NCI-H2107 (cell line): ENCODE results near the gene LRP4.
A peak's percentile ranks its signal among the peaks of the same experiment; 100 is the strongest.

Source experiments
- DNase-seq: peaks from one replicate; lab custom pipeline; 2025; lab: John Stamatoyannopoulos, UW

LRP4 gene

DNA sequence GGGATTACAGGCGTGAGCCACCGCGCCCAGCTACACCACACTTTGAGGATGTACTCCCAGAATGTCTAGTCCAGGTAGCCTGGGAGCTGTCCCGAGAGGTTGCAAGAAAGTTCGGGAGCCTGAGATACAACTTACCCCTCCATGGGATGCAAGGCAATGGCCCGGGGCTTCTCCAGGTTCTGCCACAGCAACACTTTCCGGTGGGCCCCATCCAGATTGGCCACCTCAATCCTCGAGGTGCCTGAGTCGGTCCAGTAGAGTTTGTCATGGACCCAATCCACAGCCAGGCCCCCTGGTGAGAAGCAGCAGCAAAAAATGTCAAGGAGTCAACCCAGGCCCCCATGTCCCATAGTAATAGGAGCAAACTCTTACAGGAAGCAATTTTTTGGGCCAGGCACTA is 25.5 kb downstream of the LRP4 start:
- DNase-seq, result no peak

DNA sequence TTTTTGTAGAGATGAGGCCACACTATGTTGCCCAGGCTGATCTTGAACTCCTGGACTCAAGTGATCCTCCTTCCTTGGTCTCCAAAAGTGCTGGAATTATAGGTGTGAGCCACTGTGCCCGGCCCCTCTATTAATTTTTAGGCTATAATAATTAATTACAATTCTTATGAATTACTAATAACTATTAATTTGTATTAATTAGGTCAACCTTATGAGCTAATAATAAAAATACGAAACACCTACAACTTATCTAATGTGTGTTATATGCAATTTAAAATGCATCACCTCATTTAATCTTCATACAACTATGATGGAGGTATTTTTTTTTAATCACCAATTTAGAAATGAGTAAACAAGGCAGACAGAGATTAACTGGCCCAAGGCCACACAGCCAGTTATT is 26.2 kb downstream of the LRP4 start:
- no peak for DNase-seq

DNA sequence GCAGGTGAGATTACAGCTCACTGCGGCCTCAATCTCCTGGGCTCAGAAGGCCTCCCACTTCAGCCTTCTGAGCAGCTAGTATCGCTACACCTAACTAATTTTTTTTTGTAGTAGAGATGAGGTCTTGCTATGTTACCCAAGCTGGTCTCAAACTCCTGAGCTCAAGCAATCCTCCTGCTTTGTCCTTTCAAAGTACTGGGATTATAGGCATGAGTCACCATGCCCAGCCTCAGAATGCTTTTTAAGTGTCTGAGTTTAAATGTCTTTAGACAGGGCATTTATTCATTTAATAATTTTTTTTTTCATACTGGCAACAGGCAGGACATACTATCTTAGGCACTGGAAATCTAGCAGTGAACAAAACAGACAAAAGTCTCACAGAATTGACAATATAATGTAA is 27.7 kb downstream of the LRP4 start:
- DNase-seq, result no peak

DNA sequence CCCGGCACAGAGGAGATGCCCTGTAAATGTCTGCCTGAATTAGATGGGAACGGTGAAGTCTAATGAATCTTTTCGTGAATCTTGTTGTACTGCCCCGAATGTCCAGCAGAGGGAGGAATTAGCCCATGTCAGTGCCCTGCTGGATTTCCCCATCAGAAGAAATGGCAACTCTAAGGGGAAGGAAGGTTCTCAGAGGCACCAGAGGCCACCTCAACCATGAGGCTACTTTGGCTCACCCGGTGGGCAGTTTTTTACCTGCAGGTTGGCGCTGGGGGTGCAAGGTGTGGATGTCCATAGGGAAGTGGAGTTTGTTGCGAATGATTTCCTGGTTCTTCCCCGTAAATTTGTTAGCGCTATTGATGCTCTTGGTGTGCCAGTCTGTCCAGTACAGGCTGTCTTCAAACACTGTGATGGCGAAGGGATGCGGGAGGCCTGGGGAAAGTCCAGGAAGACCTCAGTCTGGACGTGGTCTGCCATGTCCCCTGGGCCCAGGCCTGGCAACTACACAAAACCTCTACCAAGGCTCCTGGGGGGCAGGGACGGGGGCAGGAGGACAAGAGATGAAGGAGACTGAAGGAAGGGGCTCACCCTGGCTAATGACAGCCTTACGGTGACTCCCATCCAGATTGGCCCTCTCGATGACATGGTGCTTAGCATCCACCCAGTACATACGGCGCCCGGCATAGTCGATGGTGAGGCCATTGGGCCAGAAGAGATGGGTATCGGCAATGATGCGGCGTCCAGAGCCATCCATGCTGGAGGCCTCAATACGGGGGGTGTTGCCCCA is 28.5 kb downstream of the LRP4 start:
- peak; percentile 74 for DNase-seq

DNA sequence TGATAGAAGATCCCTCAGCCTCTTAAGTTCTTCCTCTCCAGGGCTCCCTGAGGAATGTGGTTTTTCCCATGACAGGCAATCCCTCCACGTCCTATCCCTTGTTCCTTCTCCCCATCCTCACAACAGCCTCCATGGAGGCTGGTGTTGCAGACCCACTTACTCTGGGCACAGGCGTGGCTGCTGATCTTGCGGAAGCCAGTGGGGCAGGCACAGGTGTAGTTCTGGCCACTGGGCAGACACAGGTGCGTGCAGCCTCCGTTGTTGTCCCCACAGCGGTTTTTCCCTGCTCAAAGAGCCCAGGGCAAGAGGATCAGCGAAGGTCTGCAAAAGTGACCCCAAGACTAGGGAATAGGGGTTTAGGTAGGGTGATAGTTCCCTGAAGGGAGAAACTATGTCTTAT is 29.1 kb downstream of the LRP4 start:
- DNase-seq, result no peak

DNA sequence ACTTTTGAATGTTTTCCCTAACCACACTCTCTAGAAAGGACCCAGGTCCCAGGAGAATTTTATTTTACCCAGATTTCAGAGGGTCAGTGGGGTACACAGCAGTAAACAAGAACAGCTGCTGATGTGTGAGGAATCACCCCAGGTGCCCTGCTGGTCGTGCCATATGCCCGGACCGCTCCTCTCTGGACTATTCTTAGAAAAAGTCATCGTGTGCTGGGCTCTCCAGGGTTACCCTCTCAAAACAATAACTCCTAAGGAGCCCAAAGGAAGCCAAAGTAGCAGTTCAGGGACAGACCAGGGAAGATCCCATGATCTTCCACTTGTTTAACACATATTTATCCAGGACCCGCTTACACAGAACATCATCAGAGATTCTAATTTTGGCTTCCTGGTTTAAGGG is 29.7 kb downstream of the LRP4 start:
- no peak for DNase-seq

DNA sequence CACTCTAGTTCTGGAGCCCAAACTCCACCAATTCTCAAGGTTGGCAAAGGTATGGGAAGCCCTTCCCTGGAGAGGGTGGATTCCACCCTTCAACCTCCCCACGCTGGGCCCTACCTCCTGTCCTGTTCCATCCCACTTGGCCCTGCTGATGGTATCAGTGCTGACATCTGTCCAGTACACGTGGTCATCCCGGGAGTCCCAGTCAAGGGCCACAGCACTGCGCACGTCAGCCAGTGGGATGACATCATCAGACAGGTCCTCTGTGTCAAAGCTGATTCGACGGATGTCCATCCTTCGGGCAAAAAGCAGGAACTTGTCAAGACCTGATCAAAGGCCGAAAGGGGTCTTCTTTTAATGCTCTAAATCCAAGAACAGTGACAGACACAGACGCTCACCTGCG is 32.1 kb downstream of the LRP4 start:
- no peak for DNase-seq

DNA sequence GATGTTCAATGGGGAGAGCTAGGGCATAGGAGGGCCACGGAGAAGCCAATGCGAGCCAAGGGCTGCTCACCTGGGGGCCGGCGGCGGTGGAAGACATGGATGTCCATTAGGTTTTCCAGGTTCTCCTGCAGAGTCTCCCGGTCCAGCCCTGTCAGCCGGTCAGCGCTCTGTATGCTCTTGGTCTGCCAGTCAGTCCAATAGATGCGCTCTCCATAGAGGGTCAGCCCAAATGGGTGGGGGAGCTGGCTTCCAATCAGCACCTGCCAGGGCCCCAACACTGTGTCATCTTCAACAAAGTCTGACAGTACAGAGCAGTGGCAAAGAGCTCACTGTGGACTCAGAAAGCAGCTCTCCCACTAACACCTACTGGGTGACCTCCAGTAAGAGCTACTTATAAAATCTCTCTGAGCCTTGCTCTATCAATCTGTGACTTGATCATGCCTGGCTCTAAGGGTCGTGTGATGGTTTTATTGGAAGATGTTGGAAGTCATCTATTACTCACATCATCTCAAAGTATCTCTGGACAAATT is 39.2 kb downstream of the LRP4 start:
- no peak for DNase-seq

DNA sequence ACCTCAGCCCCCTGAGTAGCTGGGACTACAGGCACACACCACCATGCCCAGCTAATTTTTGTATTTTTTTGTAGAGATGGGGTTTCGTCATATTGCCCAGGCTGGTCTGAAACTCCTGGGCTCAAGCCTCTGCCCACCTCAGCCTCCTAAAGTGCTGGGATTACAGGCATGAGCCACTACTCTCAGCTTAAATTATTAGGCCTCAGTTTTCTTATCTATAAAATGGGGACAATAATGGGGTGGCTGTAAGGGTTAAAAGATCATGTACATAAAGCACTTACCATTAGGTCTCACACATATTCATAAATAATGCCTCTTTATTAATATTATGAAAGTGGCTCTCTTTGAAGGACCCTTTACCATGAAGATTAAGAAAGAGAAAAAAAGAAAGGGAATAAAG is 40.8 kb downstream of the LRP4 start:
- no peak for DNase-seq

DNA sequence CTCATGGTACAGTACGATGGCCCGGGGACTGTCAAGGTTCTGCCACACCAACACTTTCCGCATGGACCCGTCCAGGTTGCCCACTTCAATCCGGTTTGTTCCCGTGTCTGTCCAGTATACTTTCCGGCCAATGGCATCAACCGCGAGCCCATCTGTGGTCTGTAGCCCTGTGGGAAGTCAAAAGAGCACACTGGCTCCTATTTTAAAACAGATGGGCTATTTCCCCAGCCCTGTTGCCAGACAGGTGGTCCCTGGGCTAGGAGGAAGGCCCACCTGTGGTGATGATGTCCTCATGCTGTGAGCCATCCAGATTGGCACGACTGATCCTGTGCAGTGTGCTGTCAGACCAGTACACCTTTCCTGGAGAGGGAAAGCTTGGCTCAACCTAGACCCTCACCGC is 41.9 kb downstream of the LRP4 start:
- DNase-seq, result no peak

DNA sequence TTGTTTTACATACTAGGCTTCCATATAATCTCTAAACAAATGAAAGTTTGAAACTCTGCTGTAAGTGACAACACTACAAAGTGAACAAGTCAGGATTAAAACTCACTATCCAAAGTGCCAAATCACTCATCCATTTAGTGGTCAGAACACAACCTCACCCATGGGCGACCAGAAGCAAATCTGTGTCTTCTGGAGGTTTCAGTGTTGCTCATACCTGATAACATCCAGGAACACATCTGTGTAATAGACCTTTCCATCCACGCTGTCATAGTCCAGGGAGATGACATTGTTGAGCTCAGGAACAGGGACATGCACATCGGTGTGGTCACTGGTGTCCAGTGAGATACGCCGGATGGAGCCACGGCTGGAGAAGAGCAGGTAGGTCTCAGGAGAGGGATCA is 43.8 kb downstream of the LRP4 start:
- DNase-seq, result no peak

DNA sequence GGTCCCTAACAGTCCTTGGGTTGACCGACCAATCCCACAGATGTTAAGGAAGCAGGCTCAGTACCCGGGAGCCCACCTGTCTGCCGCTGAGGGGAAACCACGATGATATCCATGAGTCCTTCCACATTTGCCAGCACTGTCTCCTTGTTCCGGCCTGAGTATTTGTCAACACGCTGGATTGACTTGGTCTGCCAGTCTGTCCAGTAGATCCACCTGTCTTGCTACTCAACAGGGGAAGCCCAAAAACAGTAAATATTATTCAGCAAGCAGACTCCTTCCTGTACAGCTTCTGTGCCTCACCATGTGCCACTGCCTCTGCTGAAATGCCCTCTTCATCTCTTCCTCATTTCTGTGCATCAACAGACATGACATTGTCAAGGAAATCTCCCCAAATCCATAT is 49.4 kb downstream of the LRP4 start:
- no peak for DNase-seq

DNA sequence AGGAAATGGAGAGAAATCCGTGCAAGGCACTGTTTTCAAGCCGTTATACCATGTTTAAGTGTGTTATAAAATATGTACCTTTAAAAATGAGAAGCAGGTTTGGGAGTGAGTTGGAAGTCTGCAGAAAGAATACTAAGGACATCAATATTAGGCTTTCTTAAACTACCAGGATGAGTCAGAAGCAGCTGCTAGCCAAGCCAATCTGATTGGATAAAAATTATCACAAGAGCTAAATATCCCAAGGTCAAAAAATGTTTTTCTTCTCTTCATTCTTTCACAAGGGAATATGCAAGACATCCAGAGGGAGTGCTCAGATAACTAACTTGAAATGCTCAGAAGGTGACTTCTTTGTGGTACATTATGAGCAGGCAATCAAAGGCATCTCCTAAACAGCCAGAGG is 53.0 kb downstream of the LRP4 start:
- DNase-seq, result no peak

DNA sequence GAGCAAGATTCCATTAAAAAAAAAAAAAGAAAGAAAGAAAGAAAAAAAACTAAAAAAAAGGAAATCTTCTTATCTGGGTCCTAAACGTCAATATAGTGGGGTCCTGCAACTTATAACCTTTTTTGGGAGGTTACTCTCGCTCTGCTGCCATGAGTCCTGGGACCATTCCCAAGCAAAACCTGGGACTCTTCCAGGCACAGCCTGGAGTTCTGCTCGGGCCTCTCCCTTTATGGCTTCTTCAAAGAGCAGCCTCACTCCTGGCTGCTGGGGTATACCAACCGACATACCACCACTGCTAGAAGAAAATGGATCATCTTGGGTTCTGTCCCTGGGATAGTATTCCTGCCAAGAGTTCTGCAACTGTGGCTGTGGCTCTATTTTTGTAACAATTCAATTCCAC is 58.1 kb downstream of the LRP4 start:
- DNase-seq, result no peak

DNA sequence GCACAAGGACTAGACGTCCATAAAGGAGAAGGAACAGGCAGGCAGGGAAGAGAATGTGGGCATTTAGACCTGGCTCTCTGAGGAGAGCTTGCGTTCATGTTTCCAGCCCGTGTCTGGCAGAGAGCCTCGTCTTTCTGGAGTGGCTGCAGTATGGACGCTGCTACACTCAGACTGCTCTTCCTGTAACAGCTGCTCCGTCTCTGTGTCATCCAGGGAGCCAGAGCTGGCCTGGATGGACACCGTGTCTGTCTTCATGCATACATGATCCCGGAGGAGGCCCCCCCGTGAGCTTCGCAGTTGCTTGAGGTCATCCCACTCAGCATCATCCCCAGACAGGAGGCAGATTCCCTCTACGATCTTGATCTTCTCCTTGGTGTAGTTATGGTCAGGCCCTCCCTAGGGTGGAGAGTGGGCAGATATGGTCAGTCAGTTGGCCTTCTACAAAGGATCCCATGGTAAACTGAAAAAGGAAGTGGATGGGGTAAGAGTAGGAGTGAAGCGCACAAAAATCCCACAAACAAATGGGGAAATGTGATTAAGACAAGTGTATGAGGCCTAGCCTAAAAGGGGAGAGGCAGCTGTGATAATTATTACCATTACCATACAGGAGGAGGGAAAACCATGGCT is 59.3 kb downstream of the LRP4 start:
- no peak for DNase-seq

DNA sequence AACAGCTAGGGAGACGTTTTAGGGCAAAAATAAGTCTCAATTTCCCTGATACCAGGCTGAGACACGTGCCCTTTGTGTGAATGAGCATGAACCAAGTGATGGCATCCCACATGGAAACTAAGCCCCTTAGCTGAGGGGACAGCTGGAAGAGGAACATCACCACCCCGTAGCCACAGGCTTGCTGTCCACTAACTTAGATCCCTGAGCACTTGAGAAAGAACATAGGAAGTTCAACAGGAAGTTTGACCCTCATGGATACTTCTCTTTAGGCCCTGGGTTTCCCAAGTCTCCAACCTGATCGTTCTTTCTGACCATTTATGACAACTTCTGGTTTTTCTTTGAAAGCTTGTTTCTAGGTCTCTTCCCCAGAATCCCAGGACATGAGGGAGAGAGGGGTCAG is 60.7 kb downstream of the LRP4 start:
- no peak for DNase-seq

DNA sequence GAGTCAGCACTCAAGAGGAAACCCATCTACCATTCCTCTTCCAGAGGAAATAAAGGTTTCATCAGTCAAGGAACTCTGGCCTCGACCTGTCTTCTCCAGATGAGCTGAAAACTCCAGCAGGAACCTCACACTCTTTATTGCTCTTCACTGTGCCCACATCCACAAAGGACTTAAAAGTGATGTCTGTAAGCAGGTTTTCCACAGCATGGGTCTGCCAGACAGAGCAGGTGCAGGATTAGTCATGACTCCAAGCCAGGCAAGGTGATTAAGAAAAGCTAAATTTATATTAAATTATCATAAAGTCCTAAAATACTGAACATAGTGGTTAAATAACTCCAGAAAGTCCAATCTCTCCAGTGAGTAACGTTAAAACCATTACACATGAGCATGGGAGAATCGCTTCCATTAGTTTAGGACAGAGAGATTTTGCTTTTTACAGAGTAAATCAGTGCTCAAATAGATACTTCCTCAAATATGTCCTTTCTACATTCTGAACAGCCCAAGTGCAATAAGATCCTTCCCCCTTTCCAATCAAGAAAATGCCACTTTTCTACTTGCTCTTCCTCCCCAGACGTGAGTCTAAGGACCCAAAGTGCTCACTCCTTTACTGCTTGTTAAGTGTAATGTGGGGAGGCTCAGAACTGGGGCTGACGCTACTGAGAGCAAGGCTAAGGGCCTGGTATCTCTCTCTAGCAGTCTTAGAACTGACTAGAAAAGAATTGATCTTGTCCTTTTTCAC is 61.6 kb downstream of the LRP4 start:
- DNase-seq, result no peak

DNA sequence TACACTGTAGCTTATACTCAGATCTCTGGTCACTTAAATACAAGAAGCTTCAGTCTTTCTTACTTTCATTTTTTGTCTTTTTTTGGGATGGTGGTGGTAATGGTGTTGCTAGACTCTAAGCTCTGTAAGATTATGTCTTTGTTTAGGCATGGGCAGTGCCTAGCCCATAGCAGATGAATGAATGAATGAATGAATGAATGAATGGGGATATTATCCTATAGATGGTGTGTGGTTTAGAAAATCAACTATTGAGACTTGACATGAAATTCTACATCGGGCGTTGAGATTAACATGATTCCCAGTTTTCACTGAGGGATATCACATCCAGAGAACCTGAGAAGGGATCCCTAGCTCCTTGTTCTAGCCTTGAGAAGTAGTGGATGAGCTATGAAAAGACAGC is 62.5 kb downstream of the LRP4 start:
- no peak for DNase-seq

DNA sequence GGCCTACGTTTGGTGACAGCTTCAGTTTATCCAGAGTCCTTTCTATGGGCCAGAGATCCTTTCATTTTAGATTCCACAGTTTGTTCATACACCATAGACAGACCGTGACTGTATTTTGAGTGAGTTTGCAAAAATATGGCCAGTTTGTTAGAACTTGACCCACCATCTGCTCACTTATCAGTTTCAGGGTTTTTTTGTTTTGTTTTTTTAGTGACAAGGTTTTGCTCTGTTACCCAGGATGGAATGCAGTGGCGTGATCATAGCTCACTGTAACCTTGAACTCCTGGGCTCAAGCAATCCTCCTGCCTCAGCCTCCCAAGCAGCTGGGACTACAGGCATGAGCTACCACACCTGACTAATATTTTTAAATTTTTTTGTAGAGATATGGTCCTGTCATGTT is 63.2 kb downstream of the LRP4 start:
- DNase-seq, result no peak

DNA sequence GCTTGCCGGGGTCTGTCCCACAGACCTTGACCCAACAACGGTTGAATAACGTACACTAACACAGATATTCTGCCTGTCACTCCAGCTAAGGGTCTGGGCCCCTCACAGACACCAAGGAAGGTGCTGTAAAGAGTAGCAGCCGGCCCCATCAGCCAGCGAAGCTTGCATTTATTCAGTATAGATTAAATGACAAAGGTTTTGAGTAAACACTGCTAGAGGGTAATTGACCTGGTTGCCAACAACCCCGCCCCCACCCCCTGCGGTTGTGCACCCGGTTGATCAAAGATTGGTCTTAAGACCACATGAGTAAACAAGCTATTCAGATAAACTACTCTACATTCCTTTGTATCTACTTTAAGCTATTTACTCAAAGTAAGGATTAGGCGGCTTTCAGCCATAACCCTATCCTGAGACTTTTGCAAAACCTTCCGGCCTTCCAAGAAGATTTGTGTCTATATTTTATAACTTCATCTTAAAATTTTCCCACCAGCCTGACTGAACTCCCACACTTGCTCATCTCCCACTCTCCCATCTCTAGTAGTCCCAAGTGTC is 67.4 kb downstream of the LRP4 start:
- no peak for DNase-seq

DNA sequence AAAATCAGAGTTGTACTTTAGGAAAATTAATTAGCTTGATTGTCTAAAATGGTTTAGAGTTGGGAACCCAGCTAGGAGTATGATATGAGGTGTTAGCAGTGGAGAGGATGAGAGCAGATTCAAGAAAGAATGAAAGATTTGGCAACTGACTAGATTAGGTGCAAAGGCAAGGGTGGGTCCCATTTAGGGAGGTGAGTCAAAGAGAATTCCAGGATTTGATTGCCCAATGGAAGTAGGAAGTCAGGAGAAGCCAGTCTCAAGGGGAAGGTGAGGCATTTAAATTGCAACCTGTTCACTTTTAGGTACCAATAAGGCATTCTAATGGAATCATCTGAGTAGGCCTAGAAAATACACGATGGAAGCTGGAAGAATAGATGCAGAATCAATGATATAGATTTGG is 68.7 kb downstream of the LRP4 start:
- no peak for DNase-seq

DNA sequence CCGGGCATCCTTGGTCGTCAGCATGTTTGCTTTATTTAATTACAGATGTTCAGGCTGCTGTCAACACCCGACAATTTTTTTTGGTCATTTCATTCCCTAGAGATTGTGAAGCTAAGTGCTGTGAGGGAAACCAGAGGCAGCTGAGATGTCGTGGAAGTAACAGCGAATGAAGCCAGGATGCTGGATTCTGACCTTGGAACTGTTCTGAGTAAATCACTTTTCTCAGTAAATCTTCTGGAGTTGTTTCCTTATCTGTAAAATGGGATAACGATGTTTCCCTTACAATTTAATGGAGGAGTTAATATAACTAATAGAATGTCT is 71.9 kb downstream of the LRP4 start:
- no peak for DNase-seq
